Muscle layer of colon (tissue), 2 donors: ENCODE results near the gene ARV1.

ENCODE experiments used
- H3K27ac ChIP-seq: one replicate; pipeline ENCODE4 v1.7.0; 2013; ENCODE audit warnings: low read depth, mild to moderate bottlenecking, low read length, moderate library complexity
- H3K27me3 ChIP-seq, 2 donors: one replicate each; pipeline ENCODE4 v1.7.0; 2013; ENCODE audit warnings: low read length in 2 of 2, mild to moderate bottlenecking in 2 of 2; ENCODE audit not compliant: insufficient read depth in 2 of 2, control insufficient read depth in 1 of 2
- H3K36me3 ChIP-seq: one replicate; pipeline ENCODE4 v1.7.0; 2013; ENCODE audit warnings: mild to moderate bottlenecking, low read length; ENCODE audit not compliant: insufficient read depth
- H3K4me1 ChIP-seq: one replicate; pipeline ENCODE4 v1.7.0; 2013; ENCODE audit warnings: mild to moderate bottlenecking, low read length; ENCODE audit not compliant: insufficient read depth
- H3K4me3 ChIP-seq, 2 donors: one replicate each; pipeline ENCODE4 v1.7.0; 2013; ENCODE audit warnings: low read length in 2 of 2, low read depth in 1 of 2, mild to moderate bottlenecking in 1 of 2, moderate library complexity in 1 of 2
- H3K9ac ChIP-seq: one replicate; pipeline ENCODE4 v1.7.0; 2013; ENCODE audit warnings: low read length
- H3K9me3 ChIP-seq: one replicate; pipeline ENCODE4 v1.7.0; 2013; ENCODE audit warnings: mild to moderate bottlenecking, low read length
- donor health status: abdominal sarcoma.
- donor health status: Adenocarcinoma of cecum.

The ARV1 gene

GRCh38 chr1:230950404-230950803, 28.5 kb upstream of the ARV1 start:
- Histone ChIP-seq H3K9ac (no peak overlapping the region), H3K9me3 (no peaks in the 10 kb centered on the region), H3K27me3 (no peaks in the 10 kb centered on the region), H3K4me1 (no peaks in the 10 kb centered on the region), H3K36me3 (no peaks in the 10 kb centered on the region), H3K4me3 (no peak overlapping the region), H3K27ac (no peak overlapping the region)

- H3K9ac ChIP-seq = no peak overlapping the region
- H3K4me3 ChIP-seq = no peak overlapping the region
- peaks cover 6% of the 10 kb centered on the region for H3K36me3 ChIP-seq
- H3K27ac ChIP-seq = no peak overlapping the region
- H3K4me1 ChIP-seq = no peaks in the 10 kb centered on the region
- no peaks in the 10 kb centered on the region for H3K27me3 ChIP-seq
- no peaks in the 10 kb centered on the region for H3K9me3 ChIP-seq
Observed at GRCh38 chr1:230957580-230957989, 21.3 kb upstream of the ARV1 start.

- Histone ChIP-seq H3K36me3 (peaks cover 6% of the 10 kb centered on the region), H3K4me3 (no peak overlapping the region), H3K27me3 (no peaks in the 10 kb centered on the region), H3K4me1 (no peaks in the 10 kb centered on the region), H3K9me3 (no peaks in the 10 kb centered on the region), H3K9ac (no peak overlapping the region), H3K27ac (no peak overlapping the region)
Observed at GRCh38 chr1:230958370-230958769, 20.5 kb upstream of the ARV1 start.

GRCh38 chr1:230964896-230965295, 14.0 kb upstream of the ARV1 start:
- H3K27ac ChIP-seq = no peak overlapping the region
- no peak overlapping the region for H3K4me3 ChIP-seq
- H3K9me3 ChIP-seq = no peaks in the 10 kb centered on the region
- H3K9ac ChIP-seq = no peak overlapping the region
- H3K4me1 ChIP-seq = no peaks in the 10 kb centered on the region
- H3K27me3 ChIP-seq = no peaks in the 10 kb centered on the region
- H3K36me3 ChIP-seq = peaks cover 3% of the 10 kb centered on the region

- Histone ChIP-seq H3K4me3 (no peak overlapping the region), H3K27me3 (no peaks in the 10 kb centered on the region), H3K9me3 (no peaks in the 10 kb centered on the region), H3K9ac (no peak overlapping the region), H3K36me3 (no peaks in the 10 kb centered on the region), H3K4me1 (no peaks in the 10 kb centered on the region), H3K27ac (no peak overlapping the region)
Observed at GRCh38 chr1:230965535-230965934, 13.4 kb upstream of the ARV1 start.

- no peak overlapping the region for H3K27ac ChIP-seq
- H3K27me3 ChIP-seq = no peaks in the 10 kb centered on the region
- H3K9ac ChIP-seq = no peak overlapping the region
- no peak overlapping the region for H3K4me3 ChIP-seq
- no peaks in the 10 kb centered on the region for H3K4me1 ChIP-seq
- no peaks in the 10 kb centered on the region for H3K9me3 ChIP-seq
- H3K36me3 ChIP-seq = no peaks in the 10 kb centered on the region
Observed at GRCh38 chr1:230966358-230966873, 12.5 kb upstream of the ARV1 start.

GRCh38 chr1:230970432-230970831, 8.5 kb upstream of the ARV1 start:
- Histone ChIP-seq H3K27me3 (no peaks in the 10 kb centered on the region), H3K9me3 (no peaks in the 10 kb centered on the region), H3K4me3 (no peak overlapping the region), H3K4me1 (no peaks in the 10 kb centered on the region), H3K27ac (no peak overlapping the region), H3K36me3 (no peaks in the 10 kb centered on the region), H3K9ac (no peak overlapping the region)

- Histone ChIP-seq H3K27ac (no peak overlapping the region), H3K36me3 (peaks cover 3% of the 10 kb centered on the region), H3K4me1 (no peaks in the 10 kb centered on the region), H3K9ac (no peak overlapping the region), H3K9me3 (no peaks in the 10 kb centered on the region), H3K27me3 (no peaks in the 10 kb centered on the region), H3K4me3 (no peak overlapping the region)
Observed at GRCh38 chr1:230971771-230972170, 7.1 kb upstream of the ARV1 start.

- peaks cover 8% of the 10 kb centered on the region for H3K4me1 ChIP-seq
- H3K4me3 ChIP-seq = no peak overlapping the region
- no peaks in the 10 kb centered on the region for H3K9me3 ChIP-seq
- H3K27ac ChIP-seq = no peak overlapping the region
- peaks cover 3% of the 10 kb centered on the region for H3K36me3 ChIP-seq
- H3K9ac ChIP-seq = no peak overlapping the region
- no peaks in the 10 kb centered on the region for H3K27me3 ChIP-seq
Observed at GRCh38 chr1:230972855-230973271, 6.0 kb upstream of the ARV1 start.

- no peak overlapping the region for H3K27ac ChIP-seq
- peaks cover 3% of the 10 kb centered on the region for H3K36me3 ChIP-seq
- H3K27me3 ChIP-seq = no peaks in the 10 kb centered on the region
- peaks cover 19% of the 10 kb centered on the region for H3K4me1 ChIP-seq
- no peak overlapping the region for H3K4me3 ChIP-seq
- no peaks in the 10 kb centered on the region for H3K9me3 ChIP-seq
- H3K9ac ChIP-seq = no peak overlapping the region
Observed at GRCh38 chr1:230975636-230976035, 3.3 kb upstream of the ARV1 start.

GRCh38 chr1:230976360-230976759, 2.5 kb upstream of the ARV1 start:
- Histone ChIP-seq H3K9ac (no peak overlapping the region), H3K36me3 (peaks cover 9% of the 10 kb centered on the region), H3K27ac (no peak overlapping the region), H3K4me1 (peaks cover 19% of the 10 kb centered on the region), H3K27me3 (no peaks in the 10 kb centered on the region), H3K9me3 (no peaks in the 10 kb centered on the region), H3K4me3 (no peak overlapping the region)

- H3K27me3 ChIP-seq = no peaks in the 10 kb centered on the region
- H3K27ac ChIP-seq = no peak overlapping the region
- peak overlapping the region in 1 of 2 donors; percentile 44 for H3K4me3 ChIP-seq
- no peaks in the 10 kb centered on the region for H3K9me3 ChIP-seq
- peaks cover 19% of the 10 kb centered on the region for H3K4me1 ChIP-seq
- H3K9ac ChIP-seq = no peak overlapping the region
- peaks cover 16% of the 10 kb centered on the region for H3K36me3 ChIP-seq
Observed at GRCh38 chr1:230976825-230977747, 1.8 kb upstream of the ARV1 start.
